ENCODE measurements around the gene XPC.

The XPC gene

DNA sequence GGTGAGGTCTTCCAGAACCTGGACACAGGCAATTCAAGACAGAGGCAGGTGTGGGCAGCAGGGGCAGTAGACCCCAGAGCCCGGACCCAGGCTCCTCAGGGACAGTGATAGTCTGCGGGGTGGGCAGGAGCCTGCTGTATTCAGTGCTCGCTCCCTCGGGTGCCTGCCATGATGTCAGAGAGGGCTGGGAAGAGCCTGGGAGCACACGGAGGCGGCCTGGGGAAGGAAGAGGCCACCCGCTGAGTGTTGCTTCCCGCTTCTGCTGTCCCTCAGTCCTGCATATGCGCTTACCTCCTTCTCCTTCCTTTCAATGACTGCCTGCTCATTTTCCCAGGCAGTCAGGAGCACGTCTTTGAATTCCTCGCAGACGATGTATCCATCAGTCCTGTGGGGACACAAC, 30.8 kb downstream of the XPC start:
- no peak for DNase-seq (ENCODE audit: low spot score)

- DNase-seq (ENCODE audit: low spot score), result no peak
Observed at GRCh38 chr3:14147066-14147435, 31.4 kb downstream of the XPC start.

- no peak for DNase-seq (ENCODE audit: low spot score)
Observed at GRCh38 chr3:14146381-14147065, 31.9 kb downstream of the XPC start.

GRCh38 chr3:14145670-14146380, 32.6 kb downstream of the XPC start:
- DNase-seq (ENCODE audit: low spot score), result no peak

DNA sequence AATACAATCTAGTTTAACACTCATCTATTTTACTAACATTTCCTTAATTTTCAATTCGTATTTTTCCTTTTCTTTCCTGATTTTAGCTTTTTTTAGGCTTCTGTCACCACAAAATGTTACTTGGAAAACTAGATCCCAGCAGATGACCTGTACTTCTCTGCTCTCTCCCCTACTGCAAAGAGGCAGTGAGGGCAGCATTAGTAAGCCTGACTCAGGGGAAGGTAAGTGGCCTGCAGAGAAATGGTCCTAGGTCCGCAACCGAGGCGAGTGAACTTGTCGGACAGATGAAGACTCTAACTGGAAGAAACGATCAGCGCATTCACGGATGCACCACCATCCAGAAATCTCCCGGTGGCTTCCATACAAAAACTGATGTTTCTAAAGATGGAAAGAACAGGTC, 33.2 kb downstream of the XPC start:
- peak; percentile 50 for DNase-seq (ENCODE audit: low spot score)

DNA sequence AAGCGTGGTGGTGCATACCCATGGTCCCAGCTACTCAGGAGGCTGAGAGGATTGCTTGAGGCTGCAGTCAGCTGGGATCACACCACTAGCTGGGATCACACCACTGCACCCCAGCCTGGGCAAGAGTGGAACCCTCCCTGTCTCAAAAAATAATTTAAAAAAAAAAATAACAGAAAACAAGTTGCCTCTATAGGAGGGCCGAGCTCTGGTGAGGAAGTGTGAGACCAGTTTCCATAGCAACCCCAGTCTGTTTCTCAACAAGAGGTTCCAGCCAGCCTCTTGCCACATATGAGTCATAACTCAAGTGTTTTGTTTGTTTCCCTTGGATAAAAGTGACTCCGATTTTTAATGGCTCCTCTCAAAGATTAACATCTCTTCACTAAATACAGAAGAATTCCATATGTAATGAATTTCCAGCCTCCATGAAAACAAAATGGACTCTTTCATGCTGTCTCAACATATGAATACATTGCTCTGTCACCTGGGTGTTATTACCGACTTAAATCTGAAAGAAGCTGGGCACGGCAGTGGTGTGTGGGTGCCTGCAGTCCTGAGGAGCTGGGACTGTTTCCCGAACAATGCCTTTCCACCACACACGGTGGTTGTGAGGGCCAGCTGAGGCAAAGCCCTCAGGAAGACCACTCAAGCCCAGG, 33.9 kb downstream of the XPC start:
- peak; percentile 98 for DNase-seq (ENCODE audit: low spot score)

DNA sequence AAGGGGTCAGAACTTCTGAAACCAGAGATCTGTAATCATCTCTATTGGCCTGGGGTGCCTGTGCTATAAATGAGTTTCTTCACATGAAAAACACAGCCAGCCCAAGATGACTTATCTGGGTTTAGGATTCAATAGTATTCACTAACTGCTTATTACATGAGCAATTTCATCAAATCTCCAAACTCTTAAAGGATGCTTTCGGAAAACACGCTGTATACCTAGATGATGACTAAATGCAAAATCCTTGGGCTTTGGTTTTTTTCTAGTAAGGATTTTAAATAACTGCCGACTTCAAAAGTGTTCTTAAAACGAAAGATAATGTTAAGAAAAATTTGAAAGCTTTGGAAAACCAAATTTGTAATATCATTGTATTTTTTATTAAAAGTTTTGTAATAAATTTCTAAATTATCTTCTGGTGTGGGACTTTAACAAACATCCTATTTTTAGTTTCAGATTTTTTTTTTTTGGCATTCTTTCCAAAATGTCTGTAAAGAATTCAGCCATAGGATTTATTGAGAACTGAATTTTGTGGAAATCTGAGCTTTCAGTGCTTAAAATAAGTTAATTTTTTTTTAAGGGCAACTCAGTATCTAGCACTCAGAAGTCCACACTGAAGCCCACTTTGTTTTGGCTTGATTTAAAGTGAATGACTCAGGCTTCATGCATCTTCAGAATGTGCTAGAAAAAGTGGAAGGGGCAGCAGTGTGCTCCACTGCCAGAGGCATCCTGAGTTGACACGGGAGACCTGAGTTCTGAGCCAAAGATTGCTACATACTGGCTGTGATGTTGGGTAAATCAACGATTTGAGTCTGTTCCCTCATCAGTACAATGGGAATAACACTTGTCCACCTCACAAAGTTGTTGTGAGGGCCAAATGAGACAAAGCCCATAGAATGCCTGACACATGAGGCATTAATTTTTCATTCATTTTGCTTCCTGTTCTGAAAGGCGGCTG, 34.9 kb downstream of the XPC start:
- peak; percentile 93 for DNase-seq (ENCODE audit: low spot score)

- no peak for DNase-seq (ENCODE audit: low spot score)
Observed at GRCh38 chr3:14142567-14143270, 35.7 kb downstream of the XPC start.

DNA sequence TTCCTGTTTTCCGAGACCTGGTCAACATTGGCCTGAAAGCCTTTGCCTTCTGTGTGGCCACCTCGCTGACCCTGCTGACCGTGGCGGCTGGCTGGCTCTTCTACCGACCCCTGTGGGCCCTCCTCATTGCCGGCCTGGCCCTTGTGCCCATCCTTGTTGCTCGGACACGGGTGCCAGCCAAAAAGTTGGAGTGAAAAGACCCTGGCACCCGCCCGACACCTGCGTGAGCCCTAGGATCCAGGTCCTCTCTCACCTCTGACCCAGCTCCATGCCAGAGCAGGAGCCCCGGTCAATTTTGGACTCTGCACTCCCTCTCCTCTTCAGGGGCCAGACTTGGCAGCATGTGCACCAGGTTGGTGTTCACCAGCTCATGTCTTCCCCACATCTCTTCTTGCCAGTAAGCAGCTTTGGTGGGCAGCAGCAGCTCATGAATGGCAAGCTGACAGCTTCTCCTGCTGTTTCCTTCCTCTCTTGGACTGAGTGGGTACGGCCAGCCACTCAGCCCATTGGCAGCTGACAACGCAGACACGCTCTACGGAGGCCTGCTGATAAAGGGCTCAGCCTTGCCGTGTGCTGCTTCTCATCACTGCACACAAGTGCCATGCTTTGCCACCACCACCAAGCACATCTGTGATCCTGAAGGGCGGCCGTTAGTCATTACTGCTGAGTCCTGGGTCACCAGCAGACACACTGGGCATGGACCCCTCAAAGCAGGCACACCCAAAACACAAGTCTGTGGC, 36.6 kb downstream of the XPC start:
- no peak for DNase-seq (ENCODE audit: low spot score)

GRCh38 chr3:14141144-14141543, 37.3 kb downstream of the XPC start:
- no peak for DNase-seq (ENCODE audit: low spot score)

DNA sequence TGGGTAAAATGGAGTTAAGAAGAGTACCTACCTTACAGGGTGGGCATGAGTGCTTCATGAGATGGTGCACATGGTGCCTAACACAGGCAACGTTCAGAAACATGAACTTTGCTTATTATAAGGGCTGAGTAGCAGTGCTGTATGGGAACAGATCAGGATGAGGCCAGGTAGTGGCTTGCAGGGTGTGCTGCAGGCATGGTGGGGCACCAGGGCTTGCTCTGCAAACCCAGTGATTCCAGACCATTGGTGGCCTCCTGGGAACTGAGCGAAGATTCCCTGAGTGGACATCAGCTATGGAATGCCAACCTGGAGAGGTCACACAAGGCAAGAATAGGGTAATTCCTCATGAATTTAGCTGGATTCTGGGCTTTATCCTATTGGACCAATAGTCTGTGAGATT, 37.7 kb downstream of the XPC start:
- DNase-seq (ENCODE audit: low spot score), result no peak

DNA sequence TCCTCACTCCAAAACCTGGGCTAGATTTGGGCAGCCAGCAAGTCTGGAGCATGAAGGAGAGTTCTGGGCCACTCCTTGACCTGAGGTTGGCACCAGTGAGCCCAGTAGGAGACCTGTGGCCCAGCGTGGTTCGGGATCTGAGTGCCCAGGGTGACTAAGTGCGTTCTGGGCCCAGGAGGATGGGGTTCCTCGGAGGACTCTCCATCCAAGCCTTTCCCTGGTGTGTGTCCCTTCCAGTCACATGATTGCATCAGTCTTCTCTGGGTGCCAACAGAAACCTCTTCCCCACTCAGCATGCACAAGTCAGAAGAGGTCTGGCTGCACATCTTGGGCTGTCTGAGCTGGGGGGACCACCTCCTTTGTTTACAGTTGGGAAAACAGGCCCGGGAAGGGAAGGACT, 38.6 kb downstream of the XPC start:
- DNase-seq (ENCODE audit: low spot score), result no peak

GRCh38 chr3:14138878-14139655, 39.3 kb downstream of the XPC start:
- DNase-seq (ENCODE audit: low spot score), result no peak

GRCh38 chr3:14138109-14138877, 40.1 kb downstream of the XPC start:
- DNase-seq (ENCODE audit: low spot score), result no peak

DNA sequence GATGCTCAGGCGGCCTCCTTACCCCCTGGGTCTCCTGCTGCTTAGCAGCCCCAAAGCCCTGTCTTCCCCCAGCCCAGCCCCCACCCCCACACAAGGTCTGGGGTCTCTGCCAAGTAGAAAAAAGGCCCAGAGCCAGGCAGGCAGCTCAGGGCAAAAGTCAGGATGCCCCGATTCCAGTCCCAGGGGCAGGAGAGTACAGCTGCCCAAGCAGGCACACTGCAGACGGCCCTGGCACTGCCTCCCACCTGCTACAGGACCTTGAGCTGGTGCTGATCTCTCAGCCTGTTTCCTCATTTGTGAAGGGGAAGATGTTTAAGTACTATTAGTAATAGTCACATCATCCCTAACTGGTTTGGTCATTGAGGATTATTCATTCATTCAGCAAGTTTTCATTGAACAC, 41.0 kb downstream of the XPC start:
- no peak for DNase-seq (ENCODE audit: low spot score)

DNA sequence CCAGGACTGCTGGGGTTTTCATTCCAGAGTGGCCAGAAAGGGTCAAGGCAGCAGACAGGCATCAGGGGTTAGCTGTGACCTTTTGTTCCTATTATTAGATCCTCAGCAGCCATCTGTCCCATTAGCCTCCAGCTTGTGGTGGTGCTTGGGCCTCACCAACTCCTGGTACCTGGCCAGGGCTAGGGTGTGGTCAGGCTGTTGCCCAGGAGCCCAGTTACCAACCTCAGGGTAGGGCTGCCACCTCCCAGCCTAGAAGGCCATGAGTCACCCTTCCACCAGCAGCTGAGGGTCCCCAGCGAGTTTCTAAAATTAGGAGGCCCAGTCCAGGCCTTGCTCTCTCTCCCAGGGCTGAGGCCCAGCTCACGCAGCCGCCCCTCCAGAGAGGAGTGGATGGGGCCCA, 41.4 kb downstream of the XPC start:
- DNase-seq (ENCODE audit: low spot score), result no peak

GRCh38 chr3:14135581-14135980, 42.8 kb downstream of the XPC start:
- no peak for DNase-seq (ENCODE audit: low spot score)

DNA sequence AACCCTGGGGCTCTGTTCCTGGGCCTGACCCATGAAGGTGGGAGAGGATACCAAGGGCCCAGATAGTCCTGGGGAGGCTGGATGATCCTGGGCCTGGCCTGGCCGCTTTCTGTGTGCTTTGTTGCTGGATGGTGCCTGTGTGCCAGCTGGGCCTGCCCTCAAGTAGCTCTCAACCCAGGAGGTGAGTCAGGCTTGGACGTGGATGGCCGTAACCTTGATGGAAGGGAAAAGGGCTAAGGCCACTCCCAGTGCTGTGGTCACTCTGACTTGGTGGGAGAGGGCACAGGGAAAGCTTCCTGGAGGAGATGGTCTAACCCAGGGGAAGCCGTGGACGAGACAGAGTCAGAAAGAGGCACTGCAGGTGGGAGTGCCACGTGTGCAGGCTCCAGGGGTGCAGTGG, 44.1 kb downstream of the XPC start:
- no peak for DNase-seq (ENCODE audit: low spot score)

DNA sequence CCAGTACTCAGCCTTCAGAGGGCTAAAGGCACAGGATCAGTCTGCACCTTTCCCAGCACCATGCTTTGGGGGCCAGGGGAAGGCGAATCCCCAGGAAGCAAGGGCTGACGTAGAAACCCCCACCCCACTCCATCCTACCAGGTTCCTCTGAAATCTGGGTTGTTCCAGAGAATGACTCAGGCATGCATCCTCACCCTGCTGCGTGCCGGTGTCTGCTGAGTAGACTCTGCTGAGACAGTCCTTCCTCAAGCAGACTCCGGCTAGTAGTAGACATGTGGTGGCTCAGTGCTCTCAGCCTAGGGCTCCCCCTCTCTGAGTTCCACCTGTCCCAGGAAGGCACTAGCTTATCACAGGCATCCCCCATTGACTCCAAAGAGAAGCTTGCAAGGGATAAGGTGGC, 44.5 kb downstream of the XPC start:
- no peak for DNase-seq (ENCODE audit: low spot score)

Measured in AG08395 (cell line).